GM12873 (cell line): Measurements from ENCODE around the gene SYT15B.
"Not testable (repeated sequence)": the region's sequence is repeated elsewhere in the genome, so short reads cannot be mapped to it uniquely, and the experiment has no call there.

ENCODE experiments used
- CTCF ChIP-seq: IDR thresholded peaks from 2 replicates; pipeline ENCODE4 v1.5.1; 2012; ENCODE audit warnings: low read depth, mild to moderate bottlenecking, moderate library complexity, low read length, control low read depth; ENCODE audit not compliant: insufficient read depth; ENCODE audit errors: missing control alignments

The SYT15B gene

GRCh38 chr10:47763554-47764175 lies at the start of gene SYT15B:
Gene SYT15B (minus strand): TSS chr10:47763592. CDS start chr10:47762640, 952 bp downstream.
- TF ChIP-seq CTCF: not testable (repeated sequence)

GRCh38 chr10:47775361-47776231 lies 12.2 kb upstream of the SYT15B start:
- peak; percentile 41 for TF ChIP-seq CTCF
